Endothelial cell of hepatic sinusoid (primary cell): ENCODE results near the gene FMN2.

Experiments used
- in situ Hi-C: cut with HindIII; loops from 2 replicates; pipeline ENCODE4 v1.10.0; 2017; ENCODE audit warnings: low sequenced_read_pairs

Gene FMN2

DNA sequence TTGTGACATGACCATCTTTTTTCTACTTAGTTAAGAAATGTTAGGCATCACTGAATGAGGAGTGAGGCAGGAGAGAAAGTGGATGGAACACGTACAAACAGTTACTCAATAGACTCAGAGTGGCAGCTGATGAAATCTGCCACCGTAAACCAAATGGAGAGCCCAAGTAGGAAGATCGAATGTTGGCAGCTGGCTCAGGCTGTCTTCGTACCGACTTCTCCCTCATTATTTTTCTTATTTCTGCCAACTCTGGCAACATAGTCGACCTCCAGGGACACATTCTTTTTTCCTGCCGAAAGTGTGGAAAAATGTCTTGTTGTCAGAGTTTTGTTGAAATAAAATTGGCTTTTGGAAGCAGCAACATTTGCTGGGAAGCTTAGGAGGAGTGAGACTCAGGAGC, 377.0 kb downstream of the FMN2 start:
- in situ Hi-C loops = loop anchor here (5.0 kb wide), 1 partner anchor 66 kb away; no protein-coding TSS in a partner anchor

GRCh38 chr1:240474133-240474614, 382.5 kb downstream of the FMN2 start:
- in situ Hi-C loops = no loop called here

DNA sequence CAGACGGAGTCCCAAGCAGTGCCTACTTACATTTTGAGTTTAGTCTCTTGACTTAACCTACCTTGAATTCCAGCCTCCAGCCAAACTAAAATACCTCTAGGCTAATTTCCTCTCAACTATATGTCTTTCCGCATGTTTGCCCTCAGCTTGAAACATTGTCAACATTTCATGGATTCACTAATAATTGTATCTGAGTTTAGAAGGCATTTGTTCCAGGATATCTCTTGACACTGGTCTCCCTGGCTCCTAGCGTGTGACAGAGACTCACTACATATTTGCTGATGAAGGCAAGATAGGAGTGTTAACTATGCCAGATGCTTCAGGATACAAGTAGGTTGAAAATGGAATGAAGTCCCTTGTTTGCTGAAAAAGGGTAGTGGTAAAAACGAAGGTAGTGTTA, 384.1 kb downstream of the FMN2 start:
- in situ Hi-C loops = no loop called here

- in situ Hi-C loops = no loop called here
Observed at GRCh38 chr1:240478536-240478935, 386.9 kb downstream of the FMN2 start.

GRCh38 chr1:240484804-240485443, 393.2 kb downstream of the FMN2 start:
- in situ Hi-C loops = no loop called here

GRCh38 chr1:240486611-240487010, 394.9 kb downstream of the FMN2 start:
- in situ Hi-C loops = no loop called here

GRCh38 chr1:240487493-240487892, 395.8 kb downstream of the FMN2 start:
- in situ Hi-C loops = no loop called here

DNA sequence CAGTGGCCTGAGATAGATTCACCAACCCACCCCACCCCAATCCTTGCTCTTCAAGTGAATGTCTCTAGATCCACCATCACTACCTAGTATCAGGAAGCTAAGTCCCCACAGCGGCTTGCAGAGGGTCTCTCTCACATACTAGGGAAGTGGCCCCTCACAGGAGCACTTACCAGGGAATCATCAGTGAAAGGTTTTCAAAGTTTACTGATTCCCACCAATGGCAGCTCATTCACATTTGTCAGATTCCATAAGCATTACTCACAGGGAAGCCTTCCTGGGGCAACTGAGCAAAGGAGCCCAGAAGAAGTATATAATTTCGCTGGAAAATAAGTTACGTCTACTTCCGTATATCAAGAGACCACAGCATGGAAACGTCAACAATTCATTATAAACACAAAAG, 399.5 kb downstream of the FMN2 start:
- in situ Hi-C loops = loop anchor here (5.0 kb wide), 1 partner anchor 34 kb away; no protein-coding TSS in a partner anchor

DNA sequence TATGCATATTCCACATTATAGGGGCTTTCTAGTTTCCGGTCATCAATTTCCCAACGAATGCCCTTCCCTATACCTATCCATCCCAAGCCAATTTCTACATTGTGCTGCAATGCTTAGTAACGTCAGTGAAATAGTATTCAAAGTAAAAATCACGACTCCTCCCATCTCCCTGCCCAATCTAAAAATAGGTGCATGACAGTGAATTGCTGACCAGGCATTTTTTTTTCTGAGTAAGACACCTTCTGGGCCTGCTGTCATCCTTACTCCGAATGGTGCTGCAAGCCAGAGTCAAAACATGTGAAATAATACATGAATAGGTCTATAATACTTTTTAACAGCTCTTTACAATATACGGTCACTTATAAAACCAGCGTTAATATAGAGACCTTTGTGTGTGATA, 400.1 kb downstream of the FMN2 start:
- in situ Hi-C loops = loop anchor here (5.0 kb wide), 1 partner anchor 34 kb away; no protein-coding TSS in a partner anchor

DNA sequence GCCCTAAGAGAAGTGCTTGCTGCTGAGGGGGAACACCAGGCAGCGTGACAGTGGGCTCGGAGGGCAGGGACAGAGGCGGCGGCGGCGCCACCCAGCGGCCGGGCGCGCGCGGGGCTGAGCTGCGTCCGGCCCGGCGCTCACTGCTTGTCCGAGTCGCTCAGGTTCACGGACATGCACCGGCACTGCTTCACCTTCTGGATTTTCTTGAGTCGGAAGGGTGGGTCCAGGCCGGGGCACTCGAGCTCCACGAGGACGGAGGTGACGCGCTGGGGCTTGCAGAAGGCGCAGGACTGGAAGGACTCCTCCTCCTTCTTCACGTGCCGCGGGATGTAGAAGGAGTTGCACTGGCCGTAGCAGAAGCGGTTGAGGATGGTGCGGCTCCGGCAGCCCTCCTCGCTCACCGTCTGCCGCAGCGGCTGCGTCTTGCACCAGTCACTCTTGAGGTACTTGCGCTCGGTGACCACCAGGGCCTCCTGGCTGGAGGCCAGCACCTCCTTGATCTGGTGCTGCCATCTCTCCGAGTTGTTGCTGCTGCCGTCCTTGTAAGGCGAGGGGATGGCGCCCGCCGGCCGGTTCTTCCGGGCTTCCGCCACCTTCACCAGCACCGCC, 401.3 kb downstream of the FMN2 start:
- in situ Hi-C loops = loop anchor here (5.0 kb wide), 1 partner anchor 36 kb away; no protein-coding TSS in a partner anchor

- in situ Hi-C loops = no loop called here
Observed at GRCh38 chr1:240495601-240496000, 403.9 kb downstream of the FMN2 start.

DNA sequence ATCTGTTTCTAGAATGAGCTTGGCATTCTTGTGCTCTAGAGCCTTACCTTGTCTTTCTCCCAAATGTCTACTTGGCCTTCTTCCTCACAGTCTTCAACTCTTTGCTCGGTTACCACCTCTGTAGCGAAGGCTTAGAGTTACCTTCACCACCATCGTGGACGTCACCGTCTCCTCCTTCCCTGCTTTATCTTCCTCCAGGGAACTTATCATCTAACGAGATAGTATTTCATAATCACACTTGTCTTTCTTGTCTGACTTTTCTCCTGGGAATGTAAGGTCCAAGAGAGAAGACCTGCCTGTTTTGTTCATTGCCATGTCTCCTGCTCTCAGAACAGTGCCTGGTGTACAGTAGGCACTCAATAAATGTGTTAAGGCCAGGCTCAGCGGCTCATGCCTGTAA, 404.7 kb downstream of the FMN2 start:
- in situ Hi-C loops = no loop called here

DNA sequence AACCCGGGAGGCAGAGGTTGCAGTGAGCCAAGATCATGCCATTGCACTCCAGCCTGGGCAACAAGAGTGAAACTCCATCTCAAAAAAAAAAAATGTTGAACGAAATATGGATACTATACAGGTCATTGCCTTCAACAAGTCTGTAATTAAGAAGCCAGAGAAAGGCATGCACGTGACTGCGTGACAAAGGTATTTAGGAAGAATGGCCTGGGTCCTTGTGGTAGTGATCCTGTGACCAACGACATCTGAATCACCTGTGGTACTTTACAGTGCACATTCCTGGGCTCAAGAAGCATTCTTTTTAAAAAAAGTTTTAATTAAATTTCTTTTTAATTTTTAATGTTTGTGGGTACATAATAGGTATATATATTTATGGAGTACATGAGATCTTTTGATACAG, 405.3 kb downstream of the FMN2 start:
- in situ Hi-C loops = no loop called here

- in situ Hi-C loops = no loop called here
Observed at GRCh38 chr1:240497908-240498307, 406.2 kb downstream of the FMN2 start.

DNA sequence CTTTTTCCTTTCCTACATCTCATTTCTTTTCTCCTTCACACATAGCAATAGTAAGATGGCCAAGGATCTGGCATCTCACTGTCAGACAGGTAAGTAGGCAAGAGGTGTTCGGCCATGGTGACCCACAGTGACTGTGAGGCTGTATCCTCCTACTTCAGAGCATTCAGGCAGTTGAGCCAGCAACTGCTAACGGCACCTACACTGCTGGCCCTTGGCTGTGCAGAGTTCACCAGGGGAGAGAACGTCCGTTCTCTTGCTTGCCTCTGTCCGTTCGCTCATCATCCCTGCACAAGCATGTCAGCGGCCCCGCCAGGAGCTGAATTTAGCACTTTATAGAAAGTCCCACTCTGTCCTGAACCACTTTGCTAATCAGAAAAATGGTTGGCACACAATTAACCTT, 406.7 kb downstream of the FMN2 start:
- in situ Hi-C loops = no loop called here

DNA sequence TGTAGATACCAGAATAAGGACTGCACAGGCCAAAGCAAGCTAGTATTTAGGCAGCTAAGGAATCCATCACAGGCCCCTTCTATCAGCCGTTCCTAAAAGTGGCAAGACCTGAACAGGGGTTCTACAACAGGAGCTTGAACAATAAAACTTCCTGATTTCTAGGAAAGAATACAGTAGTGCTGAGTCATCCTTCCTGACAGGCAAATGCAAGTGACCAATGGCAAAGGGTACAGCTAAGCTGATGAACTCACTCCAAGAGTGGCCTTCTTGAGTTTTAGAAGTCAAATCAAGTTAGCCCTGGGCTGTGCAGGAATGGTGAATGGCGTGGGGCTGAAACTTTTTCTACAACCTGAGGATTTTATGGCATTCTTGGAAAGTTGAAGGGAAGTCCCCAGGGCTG, 407.3 kb downstream of the FMN2 start:
- in situ Hi-C loops = no loop called here

DNA sequence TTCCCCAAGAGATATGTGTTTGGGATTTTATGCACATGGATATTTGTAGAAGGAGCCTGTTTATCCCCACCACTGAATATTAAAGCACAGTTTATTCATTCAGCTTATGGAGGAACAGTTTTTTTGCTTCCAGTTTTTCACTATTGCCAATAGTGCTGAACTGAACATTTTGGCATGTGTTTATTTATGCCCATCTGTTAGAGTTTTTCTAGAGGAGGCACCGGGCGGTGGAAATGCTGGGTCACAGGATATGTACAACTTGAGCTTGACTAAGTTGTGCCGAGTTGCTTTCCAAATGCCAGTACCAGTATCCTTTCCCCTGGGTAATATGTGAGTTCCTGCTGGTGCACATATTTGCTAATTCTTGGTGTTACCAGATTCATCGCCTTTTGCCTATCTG, 409.0 kb downstream of the FMN2 start:
- in situ Hi-C loops = no loop called here

DNA sequence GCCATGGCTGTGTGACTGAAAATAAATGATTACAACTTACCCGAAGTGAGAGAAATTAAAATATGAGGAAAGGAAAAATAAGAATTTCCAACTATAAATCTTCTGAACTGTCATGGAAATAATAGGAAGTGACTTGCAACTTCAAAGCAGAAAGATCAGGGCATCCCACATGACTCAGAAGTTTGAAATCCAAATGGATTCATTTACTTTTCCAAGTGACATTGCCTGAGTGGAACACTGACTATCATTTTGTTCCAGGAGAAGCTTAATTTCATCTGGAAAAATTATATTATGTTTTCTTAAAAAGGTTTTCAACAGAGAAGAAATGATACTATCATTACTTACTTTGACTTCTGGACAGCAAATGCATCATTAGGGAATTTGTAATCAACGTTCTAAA, 409.4 kb downstream of the FMN2 start:
- in situ Hi-C loops = no loop called here

DNA sequence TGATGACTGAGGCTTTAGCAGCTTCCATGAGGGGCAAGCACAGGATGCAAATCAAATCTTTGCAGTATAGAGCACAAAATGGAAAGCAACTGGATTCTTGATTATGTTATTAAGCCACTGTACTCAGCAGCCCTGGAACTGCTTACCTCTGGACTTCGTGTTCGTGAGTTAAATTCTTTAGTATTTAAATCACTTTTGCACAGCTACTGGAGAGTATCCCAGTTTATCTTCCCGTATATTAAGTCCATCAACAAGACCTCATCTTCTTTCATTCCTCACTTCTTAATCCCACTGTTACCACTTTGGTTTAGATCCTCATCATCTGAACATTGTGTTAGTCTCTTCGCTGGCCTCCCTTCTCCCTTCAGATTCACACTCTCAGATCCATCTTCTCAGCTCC, 411.4 kb downstream of the FMN2 start:
- in situ Hi-C loops = no loop called here

DNA sequence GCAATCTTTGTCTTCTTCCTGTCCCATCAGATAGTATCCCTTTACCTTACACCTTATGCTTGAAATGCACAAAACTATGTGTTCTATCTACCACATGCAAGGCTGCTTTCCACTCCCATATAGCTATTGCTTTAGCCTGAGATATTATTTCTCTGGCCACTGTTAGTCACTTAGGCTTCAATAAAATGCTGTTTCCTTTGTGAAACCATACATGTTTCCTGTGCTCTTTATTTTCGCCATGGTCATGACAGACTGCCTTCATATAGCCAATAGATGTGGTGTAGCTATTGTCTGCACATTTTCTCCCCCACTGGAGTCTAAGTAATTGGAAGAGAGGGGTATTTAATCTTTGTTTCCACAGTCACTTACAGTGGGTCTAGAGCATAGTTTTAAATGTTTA, 411.9 kb downstream of the FMN2 start:
- in situ Hi-C loops = no loop called here

- in situ Hi-C loops = no loop called here
Observed at GRCh38 chr1:240506176-240506575, 414.5 kb downstream of the FMN2 start.

DNA sequence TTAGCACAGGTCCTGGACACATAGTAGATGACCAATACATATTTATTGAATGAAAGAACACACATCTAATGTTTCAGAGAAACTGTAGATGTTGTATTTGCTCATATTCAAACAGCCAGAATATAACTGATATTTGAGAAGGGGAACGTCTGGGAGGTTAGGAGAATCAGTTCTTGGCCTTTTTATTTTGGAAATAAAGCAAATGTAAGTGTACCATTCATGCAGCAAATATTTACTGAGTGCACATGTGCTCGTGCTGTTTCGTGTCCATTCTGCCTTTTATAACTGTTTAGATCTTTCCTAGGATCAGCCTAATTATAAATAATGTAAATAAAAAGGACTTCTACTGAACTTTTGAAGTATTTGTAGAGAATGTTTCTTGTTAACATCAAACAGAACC, 416.5 kb downstream of the FMN2 start:
- in situ Hi-C loops = no loop called here

GRCh38 chr1:240508950-240509349, 417.3 kb downstream of the FMN2 start:
- in situ Hi-C loops = no loop called here
